Stimulated activated CD4-positive, alpha-beta T cell treated with anti-CD3 and anti-CD28 coated beads, Interleukin-12 subunit alpha, Interleukin-12 subunit beta, amount 100 ng/mL, for 24 hours (primary cell): ENCODE measurements around the gene ETV6.
"Not testable (repeated sequence)": the region's sequence is repeated elsewhere in the genome, so short reads cannot be mapped to it uniquely, and the experiment has no call there.

Experiments used
- DNase-seq, 2 experiments: peaks; one replicate each; pipeline ENCODE4 v3.0.0-alpha.2; 2020; ENCODE audit warnings: low read depth in 2 of 2

The ETV6 gene

DNA sequence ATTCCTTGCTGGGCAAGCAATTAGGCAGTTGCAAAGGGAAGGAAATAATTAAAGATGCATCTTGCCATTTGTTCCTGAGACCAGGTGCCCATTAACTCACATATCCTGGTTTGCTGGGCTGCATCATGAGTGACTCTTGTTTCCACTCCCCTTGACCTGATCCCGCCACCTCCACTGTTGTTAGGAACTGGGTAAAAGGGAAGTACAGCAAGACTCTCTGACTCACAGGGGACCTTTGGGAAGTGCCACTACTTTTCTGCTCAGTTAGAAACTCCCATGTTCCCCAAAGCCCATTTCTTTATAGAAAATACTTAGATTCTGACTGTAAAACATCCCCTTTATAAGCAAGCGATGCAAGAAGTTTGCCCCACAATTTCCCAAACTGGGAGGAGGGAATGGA lies 235.2 kb downstream of the ETV6 start:
- no peak for DNase-seq

DNA sequence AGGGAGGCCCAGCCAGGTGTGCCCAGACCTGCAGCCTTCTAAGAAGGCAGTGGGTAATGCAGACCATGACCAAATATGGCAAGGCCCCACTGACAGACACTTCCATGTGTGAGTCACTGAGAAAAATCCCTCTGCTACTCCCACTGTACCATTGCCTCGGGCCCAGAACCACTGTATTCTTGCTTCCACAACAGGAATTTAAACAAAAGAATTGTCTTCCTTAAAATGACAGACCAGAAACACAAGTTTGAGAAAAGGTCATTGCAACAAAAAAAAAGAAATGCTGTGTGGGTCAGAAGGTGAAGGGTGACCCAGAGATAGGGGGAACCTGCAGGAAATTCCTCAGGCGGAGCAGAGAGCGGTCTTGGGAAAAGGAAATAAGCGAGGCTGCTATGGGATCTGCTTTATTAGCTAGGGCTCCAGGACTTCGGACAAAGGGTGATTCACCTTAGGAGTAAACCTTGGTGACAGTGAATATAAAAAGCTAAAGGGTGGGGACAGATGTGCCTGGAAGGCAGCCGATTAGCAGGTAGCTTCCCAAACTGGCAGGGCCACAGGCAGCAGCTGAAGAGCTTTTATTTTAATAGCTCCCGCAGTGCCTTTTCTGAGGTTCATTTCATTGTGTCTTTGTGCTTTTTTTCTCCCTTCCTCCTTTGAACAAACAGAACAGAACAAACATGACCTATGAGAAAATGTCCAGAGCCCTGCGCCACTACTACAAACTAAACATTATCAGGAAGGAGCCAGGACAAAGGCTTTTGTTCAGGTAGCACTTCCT lies 236.0 kb downstream of the ETV6 start:
- DNase-seq = no peak

DNA sequence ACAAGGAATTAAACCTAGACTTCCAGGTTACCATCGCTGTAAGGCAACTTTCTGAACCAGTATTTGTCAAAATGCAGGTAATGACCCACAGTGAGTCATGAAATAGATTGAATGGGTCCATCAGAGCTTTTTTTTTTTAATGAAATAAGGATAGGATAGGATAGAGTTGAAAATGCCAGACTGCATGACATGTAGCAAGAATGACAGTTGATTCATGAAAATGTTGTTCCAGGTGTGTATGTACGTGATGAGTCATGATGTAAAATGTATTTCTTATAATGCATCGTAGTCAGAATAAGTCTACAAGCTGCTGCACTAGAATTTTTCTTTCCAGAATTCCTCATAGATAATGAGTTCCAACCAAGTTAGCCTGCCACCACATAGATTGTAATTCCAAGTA lies 236.9 kb downstream of the ETV6 start:
- no peak for DNase-seq

DNA sequence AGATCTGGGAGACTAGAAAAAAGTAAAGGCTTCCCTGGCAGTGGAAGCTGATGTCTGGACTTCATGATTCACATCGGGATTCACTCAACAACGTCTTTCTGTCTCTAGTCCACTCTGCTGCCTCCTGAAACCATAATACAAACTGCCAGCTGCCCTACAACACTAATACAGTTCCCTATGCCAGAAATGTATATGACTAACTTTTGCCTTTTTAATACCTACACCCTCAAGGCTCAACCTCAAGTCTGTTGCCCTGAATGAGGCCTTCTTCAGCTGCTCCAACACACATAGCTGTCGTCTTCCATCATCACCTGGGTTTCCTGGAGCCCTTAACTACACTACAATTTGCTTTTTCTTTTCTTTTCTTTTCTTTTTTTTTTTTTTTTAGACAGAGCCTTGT lies 238.6 kb downstream of the ETV6 start:
- no peak for DNase-seq

- DNase-seq = no peak
Measured at GRCh38 chr12:11891346-11891745, 241.9 kb downstream of the ETV6 start.

- no peak for DNase-seq
Measured at GRCh38 chr12:11891754-11892386, 242.4 kb downstream of the ETV6 start.

GRCh38 chr12:11893998-11894397 lies 244.5 kb downstream of the ETV6 start:
- DNase-seq = no peak

- no peak for DNase-seq
Measured at GRCh38 chr12:11894890-11895289, 245.4 kb downstream of the ETV6 start.

GRCh38 chr12:11895421-11896078 lies 246.1 kb downstream of the ETV6 start:
- DNase-seq = no peak

- no peak for DNase-seq
Measured at GRCh38 chr12:11896417-11896929, 247.0 kb downstream of the ETV6 start.

DNA sequence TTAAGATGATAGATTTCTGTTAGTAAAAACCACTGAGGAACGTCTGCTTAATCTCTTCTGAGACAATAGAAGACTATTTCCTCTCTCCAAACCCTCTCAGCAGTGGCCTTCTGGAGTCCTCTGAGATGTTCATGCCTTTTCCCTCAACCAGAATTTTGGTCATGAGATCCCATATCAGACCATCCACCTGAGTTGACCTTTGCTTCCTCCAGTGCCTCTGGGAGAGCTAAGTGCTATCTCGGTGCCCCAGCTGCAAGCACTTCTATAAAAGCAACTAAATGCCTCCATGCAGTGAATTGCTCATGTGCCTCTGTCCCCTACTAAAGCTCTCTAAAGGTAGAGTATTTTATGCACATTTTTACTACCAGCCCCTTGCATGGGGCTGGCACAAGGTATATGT lies 248.4 kb downstream of the ETV6 start:
- DNase-seq = no peak

GRCh38 chr12:11901701-11902524 lies 252.4 kb downstream of the ETV6 start:
- peak; percentile 8 to 64 for DNase-seq

DNA sequence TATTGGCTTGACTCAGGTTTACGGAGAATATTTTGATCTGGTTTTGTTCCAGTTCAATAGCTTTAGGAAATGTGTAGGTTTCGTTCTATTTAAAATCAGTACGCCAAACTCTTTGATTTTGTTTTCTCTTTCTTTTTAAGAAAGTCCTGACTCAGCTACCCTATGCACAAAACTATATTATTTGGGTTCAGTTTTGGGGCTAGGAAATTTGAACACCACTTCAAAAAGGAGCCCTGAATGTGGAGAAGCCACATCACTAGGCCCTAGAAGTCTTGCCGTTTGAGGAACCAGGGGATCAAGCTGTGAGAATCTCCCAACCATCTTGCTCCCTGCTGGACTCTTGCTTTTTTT lies 253.0 kb downstream of the ETV6 start:
- no peak for DNase-seq

DNA sequence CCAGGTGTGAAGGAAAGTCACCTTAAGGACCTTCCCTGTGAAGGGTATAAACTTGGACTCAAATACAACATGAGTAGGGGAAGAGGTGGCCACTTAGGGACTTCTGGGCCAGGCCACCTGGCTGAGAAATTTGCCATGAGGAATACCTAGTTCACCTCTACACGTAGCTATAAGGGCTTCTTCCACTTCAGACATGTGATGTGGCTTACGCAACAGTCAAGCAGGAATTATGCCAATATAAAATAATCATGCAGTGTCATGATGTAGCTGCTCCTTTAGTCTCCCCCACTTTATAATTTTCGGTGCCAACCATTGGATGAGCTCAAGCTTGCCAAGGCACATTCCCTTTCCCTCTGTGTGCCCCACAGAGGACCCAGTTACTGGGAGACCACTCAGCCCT lies 254.7 kb downstream of the ETV6 start:
- DNase-seq = no peak

DNA sequence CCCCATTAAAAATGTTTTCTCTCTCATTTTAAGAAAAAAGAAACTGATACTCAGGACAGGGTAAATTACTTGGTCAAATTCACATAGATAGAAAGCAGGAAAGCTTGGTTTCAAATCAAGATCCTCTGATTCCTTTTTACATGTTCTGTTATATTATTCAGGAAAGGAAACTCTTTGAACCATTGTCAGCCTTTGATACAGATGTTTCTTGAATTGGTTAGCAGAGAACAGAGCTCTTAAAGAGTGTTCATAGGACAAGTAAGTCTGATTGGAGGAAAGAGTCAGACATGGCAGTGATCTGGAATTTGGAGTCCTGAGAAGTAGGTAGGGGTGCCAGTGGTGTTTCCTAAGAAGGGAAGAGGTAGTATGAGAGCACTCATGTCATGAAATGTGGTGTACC lies 256.1 kb downstream of the ETV6 start:
- DNase-seq = no peak

DNA sequence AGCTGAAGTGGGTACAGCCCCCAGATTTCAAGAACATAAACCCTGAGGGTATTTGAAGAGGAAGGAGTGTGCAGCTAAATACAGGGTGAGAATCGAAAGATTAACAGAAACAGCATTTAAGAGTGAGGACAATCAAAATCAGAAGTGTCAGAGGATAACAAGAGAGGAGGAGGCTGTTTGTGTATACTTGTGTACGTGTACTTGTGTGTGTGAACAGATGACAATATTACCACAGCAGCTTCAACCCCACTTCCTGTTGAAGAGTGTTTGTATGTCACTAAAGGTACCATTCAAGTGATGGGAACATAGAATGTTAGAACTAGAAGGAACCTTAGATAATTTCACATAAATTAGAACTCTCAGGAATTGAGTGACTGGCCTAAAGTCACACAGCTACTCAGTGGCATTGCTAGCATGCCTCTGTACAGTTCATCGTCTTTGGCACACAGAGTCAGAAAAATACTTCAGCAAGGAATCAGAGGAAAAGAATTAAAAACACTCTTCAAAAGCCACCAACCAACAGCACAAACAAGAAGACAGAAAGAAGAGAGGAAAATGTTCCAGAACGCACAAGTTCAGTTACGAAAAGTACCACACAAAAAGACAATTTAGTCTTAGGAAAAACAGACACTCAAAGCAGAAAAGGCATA lies 256.9 kb downstream of the ETV6 start:
- DNase-seq = no peak

- no peak for DNase-seq
Measured at GRCh38 chr12:11907625-11908024, 258.2 kb downstream of the ETV6 start.

DNA sequence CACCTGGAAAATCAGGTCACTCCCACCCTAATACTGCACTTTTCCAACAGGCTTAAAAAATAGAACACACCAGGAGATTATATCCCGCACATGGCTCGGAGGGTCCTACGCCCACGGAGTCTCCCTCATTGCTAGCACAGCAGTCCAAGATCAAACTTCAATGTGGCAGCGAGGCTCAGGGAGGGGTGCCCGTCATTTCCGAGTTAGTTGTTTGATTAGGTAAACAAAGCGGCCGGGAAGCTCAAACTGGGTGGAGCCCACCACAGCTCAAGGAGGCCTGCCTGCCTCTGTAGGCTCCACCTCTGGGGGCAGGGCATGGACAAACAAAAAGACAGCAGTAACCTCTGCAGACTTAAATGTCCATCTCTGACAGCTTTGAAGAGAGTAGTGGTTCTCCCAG lies 259.9 kb downstream of the ETV6 start:
- not testable (repeated sequence) for DNase-seq

DNA sequence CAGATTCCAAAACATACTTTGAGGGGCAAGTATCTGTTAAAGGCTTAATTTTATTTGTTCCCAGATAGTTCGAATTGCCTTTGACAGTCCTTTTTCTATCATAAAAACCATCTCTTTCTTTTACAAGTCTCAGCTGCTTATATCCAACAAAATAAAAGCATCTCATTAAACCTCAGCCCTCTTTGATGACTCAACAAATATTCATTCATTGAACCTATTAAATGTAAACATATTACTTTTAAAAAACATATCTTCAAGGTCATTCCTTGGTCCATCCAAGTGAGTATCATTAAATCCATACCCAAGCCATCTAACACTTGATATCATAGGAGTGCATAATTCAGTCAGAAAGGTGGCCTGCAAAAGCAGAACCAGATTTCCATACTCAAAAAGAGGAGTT lies 266.6 kb downstream of the ETV6 start:
- DNase-seq = no peak

DNA sequence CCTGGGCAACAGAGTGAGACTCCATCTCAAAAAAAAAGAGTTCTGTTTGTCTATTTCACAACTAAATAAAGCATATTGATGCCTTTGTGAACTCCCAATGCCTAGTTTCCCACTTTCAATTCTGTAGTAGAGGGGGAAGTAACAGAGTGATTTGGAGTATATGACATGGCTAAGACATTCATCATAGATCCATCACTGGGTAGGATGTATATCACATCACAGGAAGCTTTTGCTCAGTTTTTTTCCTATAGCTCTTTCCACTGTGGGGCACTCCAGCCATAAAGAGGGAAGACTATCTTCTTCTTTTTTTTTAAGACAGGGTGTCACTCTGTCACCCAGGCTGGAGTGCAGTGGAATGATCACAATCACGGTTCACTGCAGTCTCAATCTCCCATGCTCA lies 267.3 kb downstream of the ETV6 start:
- no peak for DNase-seq

- no peak for DNase-seq
Measured at GRCh38 chr12:11917501-11917900, 268.0 kb downstream of the ETV6 start.

GRCh38 chr12:11920231-11920630 lies 270.8 kb downstream of the ETV6 start:
- no peak for DNase-seq
